Measurements from ENCODE around the gene BGN. TPM values are rescaled to one million over a fixed set of nuclear protein-coding genes. Genes with fewer than 3 reads are reported as not detected.

The BGN gene
- total RNA-seq = 0.98 and 1.1 TPM in 2 replicates
- long read RNA-seq = 0 reads

DNA sequence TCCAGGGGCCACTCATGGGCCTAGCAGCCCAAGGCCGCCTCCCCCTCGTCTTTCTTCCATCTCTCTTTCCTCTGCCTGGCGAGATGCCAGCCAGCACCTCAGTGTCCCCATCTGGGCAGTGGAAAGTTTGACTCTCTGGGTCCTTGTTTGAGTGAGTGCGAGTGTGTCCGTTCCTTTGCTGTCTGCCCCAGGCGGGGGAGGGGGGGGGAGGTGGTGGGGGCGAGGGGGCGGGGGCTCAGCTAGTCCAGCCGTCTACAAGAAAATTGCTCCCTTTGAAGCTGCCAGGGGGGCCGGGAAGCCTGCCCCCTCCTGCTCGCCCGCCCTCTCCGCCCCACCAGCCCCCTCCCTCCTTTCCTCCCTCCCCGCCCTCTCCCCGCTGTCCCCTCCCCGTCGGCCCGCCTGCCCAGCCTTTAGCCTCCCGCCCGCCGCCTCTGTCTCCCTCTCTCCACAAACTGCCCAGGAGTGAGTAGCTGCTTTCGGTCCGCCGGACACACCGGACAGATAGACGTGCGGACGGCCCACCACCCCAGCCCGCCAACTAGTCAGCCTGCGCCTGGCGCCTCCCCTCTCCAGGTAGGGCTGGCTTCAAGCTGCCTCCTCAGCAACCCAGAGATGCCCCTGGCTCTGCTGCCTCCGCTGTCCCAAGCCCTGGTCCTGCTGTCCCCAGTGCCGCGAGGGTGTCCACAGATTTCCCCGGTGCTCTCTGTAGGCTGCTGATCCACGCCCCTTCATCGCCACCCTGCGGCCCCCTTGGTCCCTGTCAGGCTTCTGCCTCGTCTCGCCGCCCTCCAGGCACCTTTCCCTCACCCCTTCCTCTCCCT, at the start of gene BGN:
Gene BGN (plus strand): TSS at position 440 of the 821 bp plus-strand sequence. CDS start 9,652 bp downstream, outside the sequence.
- H3K27ac Mint-ChIP-seq = no peak within 1 kb of the TSS

DNA sequence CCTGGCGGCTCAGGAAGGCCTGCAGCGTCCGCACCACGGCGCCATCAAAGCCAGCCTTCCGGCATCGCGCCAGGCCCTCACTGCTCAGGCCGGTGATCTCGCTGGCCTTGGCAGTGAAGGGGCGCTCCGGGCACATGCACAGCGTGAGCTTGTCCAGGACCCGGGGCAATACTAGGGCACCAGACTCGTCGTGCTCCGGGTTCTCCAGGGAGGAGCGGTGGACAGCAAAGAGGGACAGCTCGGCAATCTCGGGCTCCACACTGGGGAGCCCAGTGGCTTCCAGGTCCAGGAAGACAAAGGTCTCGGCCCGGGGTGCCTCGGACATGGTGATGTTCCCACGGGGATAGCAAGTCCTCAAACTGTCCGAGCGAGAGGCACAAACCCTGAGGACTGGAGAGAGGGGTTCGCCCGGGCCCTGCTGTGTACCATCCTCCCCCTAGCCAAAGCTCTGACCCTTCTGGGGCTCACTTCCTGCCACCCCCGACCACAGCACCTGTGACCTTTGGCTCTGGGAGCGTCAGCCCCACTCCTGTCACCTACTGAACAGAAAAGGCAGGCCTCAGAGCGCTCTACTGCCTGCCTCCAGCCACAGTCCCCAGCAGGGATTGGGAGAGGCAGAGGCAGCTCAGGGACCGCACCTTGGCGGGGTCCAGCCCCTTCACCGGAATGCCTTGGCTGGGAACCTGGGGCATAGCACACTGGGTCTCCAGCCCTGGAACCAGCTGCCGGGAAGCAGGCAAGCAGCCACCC, 49.5 kb upstream of the BGN start:
- no peak overlapping the region for H3K4me3 Mint-ChIP-seq (ENCODE audit: low read depth)
- H3K27ac Mint-ChIP-seq = no peak overlapping the region
- TF ChIP-seq, protein P1, sequence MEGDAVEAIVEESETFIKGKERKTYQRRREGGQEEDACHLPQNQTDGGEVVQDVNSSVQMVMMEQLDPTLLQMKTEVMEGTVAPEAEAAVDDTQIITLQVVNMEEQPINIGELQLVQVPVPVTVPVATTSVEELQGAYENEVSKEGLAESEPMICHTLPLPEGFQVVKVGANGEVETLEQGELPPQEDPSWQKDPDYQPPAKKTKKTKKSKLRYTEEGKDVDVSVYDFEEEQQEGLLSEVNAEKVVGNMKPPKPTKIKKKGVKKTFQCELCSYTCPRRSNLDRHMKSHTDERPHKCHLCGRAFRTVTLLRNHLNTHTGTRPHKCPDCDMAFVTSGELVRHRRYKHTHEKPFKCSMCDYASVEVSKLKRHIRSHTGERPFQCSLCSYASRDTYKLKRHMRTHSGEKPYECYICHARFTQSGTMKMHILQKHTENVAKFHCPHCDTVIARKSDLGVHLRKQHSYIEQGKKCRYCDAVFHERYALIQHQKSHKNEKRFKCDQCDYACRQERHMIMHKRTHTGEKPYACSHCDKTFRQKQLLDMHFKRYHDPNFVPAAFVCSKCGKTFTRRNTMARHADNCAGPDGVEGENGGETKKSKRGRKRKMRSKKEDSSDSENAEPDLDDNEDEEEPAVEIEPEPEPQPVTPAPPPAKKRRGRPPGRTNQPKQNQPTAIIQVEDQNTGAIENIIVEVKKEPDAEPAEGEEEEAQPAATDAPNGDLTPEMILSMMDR (IDR thresholded peaks at IDR 0.05; ENCODE audit: unreplicated experiment) = no peak
- no peaks in the 10 kb centered on the region for H3K9me3 Mint-ChIP-seq (ENCODE audit: low read depth)
- no peaks in the 10 kb centered on the region for H3K4me1 Mint-ChIP-seq (ENCODE audit: low read depth)
- DNase-seq (ENCODE audit: low spot score, unreplicated experiment) = no peak
- H3K27me3 Mint-ChIP-seq = no peaks in the 10 kb centered on the region
- H3K36me3 Mint-ChIP-seq (ENCODE audit: insufficient read depth) = peaks cover 1% of the 10 kb centered on the region

More for the DNA sequence above, at the start of gene BGN:
- Mint-ChIP-seq H3K4me1 (ENCODE audit: low read depth) (no peaks in the 10 kb centered on the region), H3K9me3 (ENCODE audit: low read depth) (no peaks in the 10 kb centered on the region), H3K4me3 (ENCODE audit: low read depth) (no peak within 1 kb of the TSS), H3K27me3 (no peaks in the 10 kb centered on the region), H3K36me3 (ENCODE audit: insufficient read depth) (no peaks in the 10 kb centered on the region)
- TF ChIP-seq, protein P1 (IDR thresholded peaks at IDR 0.05; ENCODE audit: unreplicated experiment) = peak; percentile 26
- DNase-seq (ENCODE audit: low spot score, unreplicated experiment) = no peak

DNA sequence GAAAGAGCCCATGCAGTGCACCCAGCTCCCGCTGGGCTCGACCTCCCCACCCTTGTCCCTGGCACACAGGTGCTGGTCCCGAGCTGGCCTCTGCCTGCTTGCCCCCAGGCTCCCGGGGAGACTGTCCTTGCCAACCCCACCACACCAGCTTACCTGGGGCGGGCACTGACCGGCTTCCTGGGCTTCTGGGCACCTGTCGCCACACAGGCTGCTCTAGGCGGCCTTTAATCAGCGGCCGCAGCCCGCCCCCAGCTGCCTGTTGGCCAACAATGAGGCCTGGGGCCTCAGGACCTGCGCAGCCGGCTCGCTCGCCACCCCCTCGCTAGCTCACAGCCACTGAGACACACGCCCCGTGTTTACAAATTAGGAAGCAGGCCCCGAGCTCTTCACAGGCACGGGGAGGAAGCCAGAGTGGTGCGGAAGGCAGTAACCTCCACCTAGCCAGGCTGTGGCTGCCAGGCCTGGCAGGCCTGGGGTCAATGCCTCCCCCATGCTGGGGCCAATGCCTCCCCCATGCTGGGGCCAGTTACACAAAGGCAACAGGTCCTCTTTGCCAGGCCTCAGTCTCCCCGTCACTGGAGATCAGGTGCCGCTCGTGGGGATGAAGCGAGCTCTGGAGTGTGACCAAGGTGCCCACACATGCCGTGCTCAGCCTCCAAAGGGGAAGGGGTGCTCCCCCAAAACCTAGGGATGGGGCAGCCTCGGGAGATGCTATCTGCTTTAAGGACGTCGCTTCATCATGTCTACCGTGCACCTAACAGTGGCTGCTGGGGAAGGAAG, 48.7 kb upstream of the BGN start, which contains the start of gene TREX2:
Gene TREX2 (minus strand): TSS at position 201 of the 780 bp plus-strand sequence. CDS start 626 bp downstream, outside the sequence.
- peaks cover 1% of the 10 kb centered on the region for H3K36me3 Mint-ChIP-seq (ENCODE audit: insufficient read depth)
- H3K9me3 Mint-ChIP-seq (ENCODE audit: low read depth) = no peaks in the 10 kb centered on the region
- H3K27me3 Mint-ChIP-seq = no peaks in the 10 kb centered on the region
- TF ChIP-seq, protein P1 (IDR thresholded peaks at IDR 0.05; ENCODE audit: unreplicated experiment) = no peak
- H3K4me1 Mint-ChIP-seq (ENCODE audit: low read depth) = no peaks in the 10 kb centered on the region
- no peak within 1 kb of the TSS for H3K4me3 Mint-ChIP-seq (ENCODE audit: low read depth)
- no peak within 1 kb of the TSS for H3K27ac Mint-ChIP-seq
- no peak for DNase-seq (ENCODE audit: low spot score, unreplicated experiment)

DNA sequence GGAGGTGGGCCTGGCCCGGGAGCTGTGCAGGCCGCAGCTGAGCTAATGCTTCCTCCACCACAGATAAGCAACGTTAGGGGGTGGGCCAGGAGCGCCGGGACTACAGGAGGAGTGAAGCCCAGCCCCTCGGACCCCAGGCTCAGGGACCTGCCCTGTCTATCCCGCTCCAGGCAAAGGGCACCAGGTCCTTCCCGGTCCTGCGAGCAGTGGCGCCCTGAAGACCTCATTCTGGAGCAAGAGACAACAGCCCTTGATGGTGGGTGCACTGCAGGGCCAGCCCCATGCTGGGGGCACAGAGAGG, 48.2 kb upstream of the BGN start:
- no peak overlapping the region for H3K4me3 Mint-ChIP-seq (ENCODE audit: low read depth)
- no peak overlapping the region for H3K27ac Mint-ChIP-seq
- H3K9me3 Mint-ChIP-seq (ENCODE audit: low read depth) = no peaks in the 10 kb centered on the region
- H3K27me3 Mint-ChIP-seq = no peaks in the 10 kb centered on the region
- peaks cover 1% of the 10 kb centered on the region for H3K36me3 Mint-ChIP-seq (ENCODE audit: insufficient read depth)
- DNase-seq (ENCODE audit: low spot score, unreplicated experiment) = no peak
- H3K4me1 Mint-ChIP-seq (ENCODE audit: low read depth) = no peaks in the 10 kb centered on the region
- TF ChIP-seq, protein P1 (IDR thresholded peaks at IDR 0.05; ENCODE audit: unreplicated experiment) = no peak

Measured in progenitor cell of endocrine pancreas (in vitro differentiated cells).